Subcutaneous adipose tissue (tissue), 4 donors: ENCODE measurements around the gene AGBL5. TPM values are rescaled to one million over a fixed set of nuclear protein-coding genes. Genes with fewer than 3 reads are reported as not detected.

ENCODE experiments used
- CTCF ChIP-seq: fragments of 450-650 bp; IDR thresholded peaks from one replicate; pipeline ENCODE4 v1.5.1; 2016; ENCODE audit warnings: low read depth, mild to moderate bottlenecking, control low read depth, antibody characterized with exemption, moderate library complexity
- total RNA-seq, 4 donors: library from RNA; depleted of rRNA; stranded (reverse); fragments of >200 nt; gene quantifications; one replicate each; pipeline ENCODE4 v1.1.0, GENCODE V29; 2016

Gene AGBL5
- total RNA-seq, 4 donors from 2014 or later, result 5.7 to 11.3 (median 9.1) TPM

DNA sequence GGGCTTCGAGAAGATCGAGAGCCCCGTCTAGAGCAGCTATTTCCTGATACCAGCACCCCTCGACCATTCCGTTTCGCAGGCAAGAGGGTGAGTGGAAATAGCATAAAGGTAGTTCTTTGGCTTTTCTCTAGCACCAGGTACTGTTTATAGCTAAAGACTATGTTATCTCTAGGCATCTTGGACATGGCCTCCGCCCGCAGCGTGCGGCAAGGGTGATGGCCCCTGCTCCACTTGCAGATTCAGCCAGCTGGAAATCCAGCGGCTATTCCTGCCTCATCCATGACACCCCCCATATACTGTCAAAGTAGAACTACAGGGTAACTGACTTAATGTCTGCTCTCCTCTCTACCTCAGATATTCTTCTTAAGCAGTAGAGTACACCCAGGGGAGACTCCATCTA, 3.3 kb downstream of the AGBL5 start:
- TF ChIP-seq CTCF, result no peak

GRCh38 chr2:27057184-27057583, 5.7 kb downstream of the AGBL5 start:
- no peak for TF ChIP-seq CTCF

DNA sequence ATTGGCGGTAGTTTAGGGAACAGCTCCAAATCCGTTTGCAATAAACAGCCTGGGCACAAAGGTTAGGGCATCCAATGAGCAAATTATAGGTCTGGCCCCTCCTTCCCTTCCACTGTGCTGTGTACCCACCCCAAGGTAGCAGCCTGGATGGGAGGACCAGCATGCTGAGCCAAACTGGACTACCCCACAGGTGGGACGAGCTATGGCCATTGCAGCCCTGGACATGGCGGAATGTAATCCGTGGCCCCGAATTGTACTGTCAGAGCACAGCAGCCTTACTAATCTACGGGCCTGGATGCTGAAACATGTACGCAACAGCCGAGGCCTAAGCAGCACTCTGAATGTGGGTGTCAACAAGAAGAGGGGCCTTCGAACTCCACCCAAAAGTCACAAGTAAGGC, 6.7 kb downstream of the AGBL5 start:
- TF ChIP-seq CTCF, result no peak

DNA sequence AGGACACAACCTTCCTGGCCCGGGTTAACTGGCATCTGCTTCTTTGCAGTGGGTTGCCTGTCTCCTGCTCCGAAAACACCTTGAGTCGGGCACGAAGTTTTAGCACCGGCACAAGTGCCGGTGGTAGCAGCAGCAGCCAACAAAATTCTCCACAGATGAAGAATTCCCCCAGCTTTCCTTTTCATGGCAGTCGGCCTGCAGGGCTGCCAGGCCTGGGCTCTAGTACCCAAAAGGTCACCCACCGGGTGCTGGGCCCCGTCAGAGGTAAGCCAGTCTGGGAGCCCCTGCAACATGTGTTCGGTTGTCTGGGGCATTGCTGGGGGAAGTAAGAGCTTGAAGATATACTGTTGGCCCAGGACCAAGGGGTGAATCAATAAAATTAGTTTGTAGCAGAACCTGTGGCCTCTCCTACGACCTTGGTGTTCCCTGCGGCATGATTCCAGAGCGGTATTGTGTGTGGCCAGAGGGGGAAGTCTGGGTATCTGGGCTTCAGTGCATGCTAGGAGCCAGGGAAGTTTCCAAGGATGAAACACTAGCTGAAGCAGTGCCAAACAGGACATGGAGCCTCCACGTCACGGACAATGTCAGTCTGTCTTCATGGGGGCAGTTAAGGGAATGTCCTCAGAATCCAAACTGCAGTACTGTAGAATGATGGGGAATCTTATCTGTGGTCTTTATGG, 7.8 kb downstream of the AGBL5 start:
- no peak for TF ChIP-seq CTCF

- TF ChIP-seq CTCF, result no peak
Observed at GRCh38 chr2:27060323-27060722, 8.9 kb downstream of the AGBL5 start.

DNA sequence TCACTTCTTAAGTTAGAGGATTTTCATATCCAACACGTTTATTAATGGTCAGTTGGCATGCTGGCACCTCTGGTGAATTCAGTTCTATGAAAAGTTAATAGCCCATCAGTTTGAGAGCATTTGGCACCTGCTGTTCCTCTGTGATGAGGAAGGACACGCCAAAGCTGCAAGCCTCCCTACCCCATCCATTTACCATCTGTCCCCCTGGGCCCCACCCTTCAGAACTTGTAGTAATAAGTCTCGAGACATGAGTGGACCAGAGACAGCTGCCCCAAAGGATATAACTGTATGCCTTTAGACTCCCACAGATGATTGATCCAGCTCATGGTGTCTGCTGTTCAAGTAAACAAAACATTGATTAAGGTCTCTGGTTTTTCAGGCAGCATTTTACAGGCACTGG, 13.7 kb downstream of the AGBL5 start:
- TF ChIP-seq CTCF, result no peak

DNA sequence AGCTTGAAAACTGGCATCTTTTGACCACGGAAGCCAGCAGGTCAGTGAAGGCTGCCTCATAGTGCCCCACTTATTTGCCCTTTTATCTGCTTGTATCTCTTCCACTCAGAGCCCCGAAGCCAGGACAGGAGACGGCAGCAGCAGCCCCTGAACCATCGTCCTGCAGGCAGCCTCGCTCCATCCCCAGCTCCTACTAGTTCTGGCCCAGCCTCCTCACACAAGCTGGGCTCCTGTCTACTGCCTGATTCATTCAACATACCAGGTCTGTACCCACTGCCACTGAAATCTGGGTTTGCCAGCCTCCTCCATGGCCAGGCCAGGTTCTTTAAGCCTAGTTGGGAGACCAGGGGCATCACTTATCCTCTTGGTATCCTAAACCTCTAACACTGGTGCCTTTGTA, 15.9 kb downstream of the AGBL5 start:
- no peak for TF ChIP-seq CTCF
